Right forelimb (tissue), 1 donor: ENCODE results near the gene MAJIN.
"Not testable (repeated sequence)": the region's sequence is repeated elsewhere in the genome, so short reads cannot be mapped to it uniquely, and the experiment has no call there.

Experiments used
- DNase-seq: peaks from one replicate; pipeline ENCODE4 v3.0.0-alpha.2; 2018

MAJIN gene

GRCh38 chr11:64971421-64972233 is at the start of gene MAJIN:
MAJIN (minus strand) TSS chr11:64972108; CDS start chr11:64959405, 12,703 bp downstream.
- peak; percentile 93 for DNase-seq

GRCh38 chr11:65021509-65021908 is 49.6 kb upstream of the MAJIN start:
- DNase-seq = no peak

- DNase-seq = no peak
These were observed 49.1 kb upstream of the MAJIN start for GRCh38 chr11:65021003-65021402.

GRCh38 chr11:65019824-65020223 is 47.9 kb upstream of the MAJIN start:
- no peak for DNase-seq

- DNase-seq = no peak
These were observed 46.0 kb upstream of the MAJIN start for GRCh38 chr11:65017937-65018336.

- DNase-seq = no peak
These were observed 44.8 kb upstream of the MAJIN start for GRCh38 chr11:65016705-65017104.

- no peak for DNase-seq
These were observed 42.9 kb upstream of the MAJIN start for GRCh38 chr11:65014726-65015227.

- peak; percentile 95 for DNase-seq
These were observed 42.2 kb upstream of the MAJIN start, which contains the start of gene ARL2 for GRCh38 chr11:65013888-65014725. ARL2 (plus strand) TSS chr11:65014160; CDS start chr11:65014208, 48 bp downstream.

GRCh38 chr11:65013130-65013887 is 41.4 kb upstream of the MAJIN start:
- peak; percentile 94 for DNase-seq

GRCh38 chr11:65008873-65009272 is 37.0 kb upstream of the MAJIN start:
- no peak for DNase-seq

- DNase-seq = no peak
These were observed 36.1 kb upstream of the MAJIN start for GRCh38 chr11:65008016-65008415.

- not testable (repeated sequence) for DNase-seq
These were observed 32.1 kb upstream of the MAJIN start for GRCh38 chr11:65003968-65004367.

- DNase-seq = no peak
These were observed 31.4 kb upstream of the MAJIN start for GRCh38 chr11:65003282-65003681.

- DNase-seq = no peak
These were observed 30.8 kb upstream of the MAJIN start for GRCh38 chr11:65002706-65003105.

GRCh38 chr11:64999478-64999877 is 27.6 kb upstream of the MAJIN start:
- no peak for DNase-seq

- DNase-seq = no peak
These were observed 27.0 kb upstream of the MAJIN start for GRCh38 chr11:64998690-64999431.

GRCh38 chr11:64998141-64998540 is 26.2 kb upstream of the MAJIN start:
- no peak for DNase-seq

- DNase-seq = peak; percentile 54
These were observed 24.9 kb upstream of the MAJIN start, which contains the start of gene BATF2 for GRCh38 chr11:64996710-64997380. BATF2 (minus strand) TSS chr11:64996971; CDS start chr11:64996914, 57 bp downstream.

- no peak for DNase-seq
These were observed 24.4 kb upstream of the MAJIN start for GRCh38 chr11:64996327-64996709.

GRCh38 chr11:64994318-64994717 is 22.4 kb upstream of the MAJIN start:
- DNase-seq = no peak

GRCh38 chr11:64990222-64990923 is 18.5 kb upstream of the MAJIN start:
- peak; percentile 70 for DNase-seq
